AML-193 (cell line): ENCODE measurements around the gene PHLDB2.

ENCODE experiments used
- DNase-seq, 2 experiments: peaks; one replicate each; lab custom pipeline; 2025; lab: John Stamatoyannopoulos, UW

Gene PHLDB2

DNA sequence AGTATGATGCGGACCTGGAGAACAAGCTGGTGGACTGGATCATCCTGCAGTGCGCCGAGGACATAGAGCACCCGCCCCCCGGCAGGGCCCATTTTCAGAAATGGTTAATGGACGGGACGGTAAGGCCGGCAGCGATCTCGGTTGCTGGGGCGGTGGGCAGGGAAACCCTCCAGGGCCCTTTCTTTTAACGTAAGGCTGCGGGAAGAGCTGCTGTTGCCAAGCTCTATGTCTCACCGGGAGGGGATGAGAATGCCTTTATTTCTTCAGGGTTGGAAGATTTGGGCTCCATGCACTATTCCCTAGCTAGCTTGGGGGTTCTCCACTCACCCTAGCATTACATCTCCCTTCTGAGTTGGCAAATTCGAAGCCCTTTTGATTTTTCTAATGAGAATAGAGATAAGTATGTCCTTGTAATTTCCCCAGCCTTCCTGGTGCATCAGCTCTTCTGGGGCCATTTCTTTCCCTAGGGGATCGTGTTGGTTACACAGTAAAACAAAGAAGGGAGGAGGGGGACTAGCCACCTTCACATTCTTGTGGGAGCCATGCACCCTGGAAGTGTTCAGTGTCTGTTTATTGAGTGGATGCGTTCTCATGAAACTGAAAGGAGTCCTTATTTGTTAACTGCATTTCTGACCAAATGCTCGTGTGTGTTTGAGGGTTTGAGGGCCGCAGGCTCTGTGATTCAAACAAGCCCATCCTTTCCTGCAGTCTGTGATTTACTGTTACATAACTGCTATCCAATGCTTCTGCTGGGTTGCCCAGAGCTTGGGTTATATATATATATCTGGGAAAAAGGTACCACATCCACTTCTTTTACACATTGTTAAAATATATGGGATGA lies 140.6 kb downstream of the PHLDB2 start:
- no peak for DNase-seq

DNA sequence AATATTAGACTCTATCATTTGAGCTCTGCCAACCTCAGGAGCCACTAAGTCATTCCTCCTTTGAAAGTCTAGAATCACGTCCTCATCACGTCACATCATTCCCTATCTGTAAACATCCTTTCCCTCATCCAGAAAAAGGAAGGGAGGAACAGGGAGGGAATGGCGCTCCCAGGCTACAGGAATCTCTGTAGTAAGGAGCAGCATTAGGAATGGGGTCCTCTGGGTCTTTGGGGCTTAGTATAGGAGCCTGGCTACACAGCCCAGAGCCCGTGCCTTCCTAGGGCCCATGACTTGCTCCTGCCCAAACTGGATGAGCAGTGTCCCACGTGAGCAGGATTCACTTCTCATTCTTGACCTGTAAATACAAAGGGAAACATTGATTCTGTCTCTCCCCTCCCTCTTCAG lies 141.3 kb downstream of the PHLDB2 start:
- no peak for DNase-seq

DNA sequence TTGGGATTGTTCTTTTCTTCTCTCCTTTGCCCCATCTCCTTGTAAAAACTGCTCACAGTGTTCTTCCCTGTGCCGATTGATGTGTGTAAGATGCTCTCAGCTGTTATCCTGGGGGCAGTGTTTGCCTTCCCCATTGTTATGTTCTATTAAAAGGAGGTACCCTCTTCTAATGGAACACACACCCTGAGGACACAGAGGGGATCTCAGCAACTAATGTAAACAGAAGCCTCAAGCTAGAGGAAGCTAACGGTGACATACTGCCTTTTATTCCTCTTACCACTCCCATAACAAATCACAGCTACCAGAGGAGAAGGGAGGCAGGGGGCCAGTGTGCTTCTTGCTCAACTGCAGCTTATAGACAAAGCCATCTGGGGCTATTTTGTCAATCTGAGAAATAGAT lies 141.9 kb downstream of the PHLDB2 start:
- DNase-seq: no peak

DNA sequence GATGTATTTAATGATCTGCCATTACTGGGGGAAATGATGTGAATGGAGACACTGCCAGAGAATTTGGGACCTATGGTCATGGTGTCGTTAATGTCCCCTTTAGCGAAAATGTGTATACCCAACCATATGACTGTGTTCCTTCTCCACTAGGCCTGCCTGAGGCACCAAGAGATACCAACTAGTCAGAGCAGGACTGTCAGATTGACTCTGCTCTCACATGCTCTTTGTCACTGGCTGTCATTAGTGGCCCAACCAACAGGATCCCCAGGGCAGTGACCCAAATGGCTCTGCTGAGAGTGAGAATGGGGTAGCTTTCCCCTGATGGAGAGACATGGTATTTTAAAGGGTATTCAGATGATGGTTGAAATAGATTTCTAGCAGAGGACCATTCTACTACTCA lies 142.5 kb downstream of the PHLDB2 start:
- no peak for DNase-seq

DNA sequence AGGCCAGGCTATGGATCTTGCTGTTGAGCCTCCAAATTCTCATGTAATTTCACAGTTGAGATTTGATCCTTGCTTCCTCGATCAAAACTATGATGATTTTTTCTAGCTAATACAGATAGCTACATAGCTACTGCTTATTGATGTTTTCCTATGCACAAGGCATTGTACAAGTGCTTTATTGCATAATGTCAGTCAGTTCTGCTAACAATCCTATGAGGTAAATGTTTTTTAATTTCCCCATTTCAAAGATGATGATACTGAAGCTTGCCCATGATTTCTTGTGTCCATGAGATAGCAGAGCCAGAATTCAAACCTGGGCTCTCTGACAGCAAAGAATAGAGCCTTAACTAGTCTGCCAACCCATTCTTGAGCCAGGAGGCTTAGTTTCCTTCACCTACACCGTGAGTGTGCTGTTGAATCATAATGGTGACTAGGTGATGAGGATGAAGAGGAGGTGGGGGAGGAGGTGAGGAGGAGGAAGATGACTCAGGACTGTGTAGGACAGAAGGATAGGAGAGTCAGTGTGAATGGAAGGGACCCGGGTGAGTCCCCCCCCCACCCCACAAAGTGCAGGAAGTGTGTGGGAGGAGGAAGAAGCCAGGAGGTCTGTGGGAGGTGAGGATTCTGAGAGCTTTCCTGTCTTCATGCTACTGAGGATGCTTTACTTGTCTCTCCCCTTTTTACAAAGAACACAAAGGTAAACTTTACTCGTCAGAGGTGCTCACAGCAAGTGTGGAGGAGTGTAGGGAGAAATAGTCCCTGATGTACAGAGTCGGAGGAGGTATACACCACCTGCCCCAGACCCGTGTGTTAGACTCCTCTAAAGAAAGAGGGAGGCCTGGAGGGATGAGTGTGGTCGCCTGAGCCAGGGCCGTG lies 143.3 kb downstream of the PHLDB2 start:
- DNase-seq: peak in 1 of 2 experiments; percentile 44

DNA sequence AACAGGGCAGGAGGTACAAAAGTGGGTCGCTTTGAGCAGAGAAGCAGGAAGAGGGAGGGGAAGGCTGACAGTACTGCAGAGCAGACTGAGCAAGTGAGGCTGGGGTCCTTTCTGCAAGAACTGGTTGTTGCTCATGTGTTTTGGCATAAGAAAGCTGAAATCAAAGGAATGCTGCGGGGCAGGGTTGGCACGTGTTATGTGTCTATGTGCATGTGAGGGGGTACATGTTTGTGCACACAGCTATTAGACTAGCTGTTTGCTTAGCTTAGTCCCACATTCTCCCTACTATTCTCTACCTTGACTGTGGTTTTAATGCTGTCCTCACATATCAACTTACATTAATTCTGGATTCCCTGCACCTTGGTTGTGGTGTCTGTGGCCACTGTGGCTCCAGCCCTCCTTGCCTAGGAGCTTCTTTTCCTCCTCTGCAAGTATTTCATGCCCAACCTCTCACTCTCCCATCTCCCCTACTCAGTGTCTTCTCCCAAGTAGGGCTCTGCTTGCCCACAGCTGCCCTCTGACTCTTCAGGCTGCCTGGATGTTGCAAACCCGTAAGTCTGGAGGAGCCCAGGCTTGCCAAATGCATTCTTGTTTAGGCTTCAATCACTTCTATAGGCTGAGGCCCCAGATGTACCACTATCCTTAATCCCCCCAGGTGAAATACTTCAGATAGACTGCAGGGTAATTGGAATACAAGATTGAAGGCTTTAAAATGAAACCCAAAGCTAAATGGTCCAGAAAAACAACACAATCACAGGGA lies 144.4 kb downstream of the PHLDB2 start:
- DNase-seq: no peak

DNA sequence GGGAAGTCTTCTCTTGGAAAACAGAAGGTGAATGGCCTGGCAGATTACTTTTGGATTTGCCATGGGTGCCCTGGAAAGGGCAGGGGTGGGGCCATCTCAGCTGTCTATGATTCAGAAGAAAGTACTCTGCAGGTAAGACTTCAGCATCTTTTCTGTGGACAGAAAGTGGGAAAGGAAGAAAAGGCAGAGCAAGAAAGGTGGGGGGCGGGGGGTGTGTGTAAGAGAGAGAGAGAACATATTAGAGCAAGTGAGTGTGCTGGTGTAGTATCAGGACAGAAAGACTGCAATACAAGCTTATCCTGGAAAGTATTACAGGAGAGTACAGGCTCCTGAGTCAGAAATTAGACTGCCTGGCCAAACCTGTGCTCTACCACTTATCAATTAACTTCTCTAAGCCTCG lies 145.1 kb downstream of the PHLDB2 start:
- no peak for DNase-seq

DNA sequence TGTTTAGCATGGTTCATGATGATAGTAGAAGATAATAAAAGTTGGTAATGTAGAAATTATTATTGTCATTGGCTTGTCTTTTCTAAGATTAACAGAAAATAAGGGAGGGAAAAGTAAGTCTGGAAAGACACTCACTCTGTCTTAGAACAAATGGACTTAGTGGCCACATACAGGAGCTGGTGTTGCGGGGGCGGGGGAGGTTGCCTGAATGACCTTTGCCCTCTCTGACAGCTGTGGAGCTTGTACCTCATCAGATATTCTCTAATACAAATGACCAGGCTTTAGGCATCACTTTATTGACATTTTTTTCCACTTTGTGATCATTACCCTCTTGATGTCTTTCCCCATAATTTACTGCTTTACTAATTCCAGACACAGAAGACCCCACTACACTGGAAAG lies 145.6 kb downstream of the PHLDB2 start:
- DNase-seq: no peak

DNA sequence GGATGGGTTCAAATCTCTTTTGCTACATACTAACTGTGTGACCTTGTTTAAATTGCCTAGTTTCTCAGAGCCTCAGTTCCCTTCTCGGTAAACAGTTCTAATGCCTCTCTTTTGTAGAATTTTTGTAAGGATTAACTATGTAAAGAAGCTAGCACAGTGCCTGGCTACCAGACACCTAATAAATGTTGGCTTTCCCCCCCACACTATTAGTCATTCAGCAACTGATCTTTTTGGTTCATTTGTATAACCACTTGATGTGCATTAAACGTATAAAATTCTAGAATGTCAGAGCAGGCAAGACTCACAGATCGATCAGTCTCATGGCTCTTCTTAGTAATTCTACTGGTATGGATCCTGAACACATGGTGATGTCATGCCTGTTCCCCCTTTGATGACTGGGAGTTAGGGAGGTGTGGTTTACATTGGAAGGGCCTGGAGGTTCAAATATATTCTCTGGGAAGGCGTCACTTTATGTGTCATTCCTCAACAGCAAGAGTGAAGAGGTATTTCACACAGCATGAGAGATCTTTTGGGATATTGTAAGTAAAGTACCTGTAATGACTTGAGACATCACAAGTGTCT lies 146.1 kb downstream of the PHLDB2 start:
- no peak for DNase-seq

DNA sequence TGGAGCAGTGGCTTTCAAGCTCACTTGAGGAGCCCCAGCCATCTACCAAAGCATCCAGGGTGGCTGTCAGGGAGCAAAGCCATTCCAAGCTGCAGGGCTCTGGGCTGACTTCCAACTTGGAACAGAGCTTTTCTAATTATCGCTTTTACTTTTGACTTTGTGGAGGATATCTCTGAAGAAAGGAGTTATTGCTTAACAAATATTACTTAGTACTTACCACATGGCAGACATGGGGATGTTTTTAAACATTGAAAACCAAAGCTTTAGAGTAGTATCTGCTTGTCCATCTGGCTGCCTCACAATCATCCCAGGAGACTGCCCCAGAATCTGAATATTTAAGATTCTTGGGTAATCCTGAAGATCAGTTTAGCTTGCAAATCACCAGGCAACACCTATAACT lies 148.6 kb downstream of the PHLDB2 start:
- DNase-seq: no peak

DNA sequence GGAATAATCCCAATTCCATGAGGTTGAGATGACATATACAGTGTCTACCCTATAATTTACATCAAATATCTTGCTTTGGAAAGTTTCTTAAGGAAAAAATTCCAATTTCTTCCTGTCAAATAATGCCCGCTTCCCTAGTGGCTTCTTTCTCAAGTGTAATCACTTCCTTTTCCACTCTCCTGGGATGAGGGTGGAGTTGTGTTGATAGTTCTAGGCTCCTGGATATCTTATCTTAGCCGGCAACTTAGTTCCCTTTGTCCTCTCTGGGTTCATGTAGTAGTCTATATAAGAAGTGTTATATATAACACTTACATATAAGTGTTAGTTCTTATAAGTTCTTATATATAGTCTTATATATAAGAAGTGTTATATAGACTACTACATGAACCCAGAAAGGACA lies 150.6 kb downstream of the PHLDB2 start:
- no peak for DNase-seq

DNA sequence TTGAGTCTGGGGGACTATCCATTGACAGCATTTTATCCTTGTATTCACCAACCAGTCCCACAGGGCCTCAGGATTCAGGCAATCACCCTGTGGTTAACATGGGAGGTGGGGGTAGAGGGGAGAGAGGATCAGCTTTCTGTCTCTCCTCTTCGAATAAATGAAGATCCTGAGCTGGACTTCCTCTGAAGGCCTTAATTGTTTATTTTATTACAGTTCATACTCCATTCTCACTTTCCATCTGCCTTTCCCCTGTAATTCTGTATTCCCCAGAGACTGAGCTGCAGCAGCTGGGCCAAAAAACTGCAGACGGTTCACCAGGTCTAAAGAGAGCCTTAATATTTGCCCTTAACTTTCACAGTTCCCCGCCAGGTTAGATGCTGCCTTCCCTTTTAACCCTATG lies 151.6 kb downstream of the PHLDB2 start:
- DNase-seq: no peak

DNA sequence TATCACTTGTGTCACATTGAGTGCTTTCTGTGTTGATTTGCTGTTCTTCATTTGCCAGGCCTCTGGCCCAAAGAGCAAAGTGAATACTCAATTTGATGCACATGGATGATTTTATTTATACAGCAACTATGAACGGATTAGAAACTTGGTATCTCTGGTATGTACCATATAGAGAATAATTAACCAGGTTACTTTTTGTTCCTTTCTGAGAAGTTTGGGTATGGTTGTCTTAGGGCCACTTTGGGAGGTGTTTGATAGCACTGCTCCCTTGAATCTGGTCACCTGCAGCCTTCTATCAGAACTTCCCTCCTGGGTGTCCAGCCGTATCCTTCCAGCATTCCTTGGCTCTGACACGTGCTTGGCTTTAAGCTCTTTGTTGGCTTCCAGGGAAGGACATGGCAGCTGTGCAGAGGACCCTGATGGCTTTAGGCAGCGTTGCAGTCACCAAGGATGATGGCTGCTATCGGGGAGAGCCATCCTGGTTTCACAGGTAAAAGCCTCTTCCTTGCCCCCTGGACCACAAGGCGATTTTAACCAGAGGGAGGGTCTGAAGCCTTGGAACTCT lies 152.4 kb downstream of the PHLDB2 start:
- DNase-seq: no peak

DNA sequence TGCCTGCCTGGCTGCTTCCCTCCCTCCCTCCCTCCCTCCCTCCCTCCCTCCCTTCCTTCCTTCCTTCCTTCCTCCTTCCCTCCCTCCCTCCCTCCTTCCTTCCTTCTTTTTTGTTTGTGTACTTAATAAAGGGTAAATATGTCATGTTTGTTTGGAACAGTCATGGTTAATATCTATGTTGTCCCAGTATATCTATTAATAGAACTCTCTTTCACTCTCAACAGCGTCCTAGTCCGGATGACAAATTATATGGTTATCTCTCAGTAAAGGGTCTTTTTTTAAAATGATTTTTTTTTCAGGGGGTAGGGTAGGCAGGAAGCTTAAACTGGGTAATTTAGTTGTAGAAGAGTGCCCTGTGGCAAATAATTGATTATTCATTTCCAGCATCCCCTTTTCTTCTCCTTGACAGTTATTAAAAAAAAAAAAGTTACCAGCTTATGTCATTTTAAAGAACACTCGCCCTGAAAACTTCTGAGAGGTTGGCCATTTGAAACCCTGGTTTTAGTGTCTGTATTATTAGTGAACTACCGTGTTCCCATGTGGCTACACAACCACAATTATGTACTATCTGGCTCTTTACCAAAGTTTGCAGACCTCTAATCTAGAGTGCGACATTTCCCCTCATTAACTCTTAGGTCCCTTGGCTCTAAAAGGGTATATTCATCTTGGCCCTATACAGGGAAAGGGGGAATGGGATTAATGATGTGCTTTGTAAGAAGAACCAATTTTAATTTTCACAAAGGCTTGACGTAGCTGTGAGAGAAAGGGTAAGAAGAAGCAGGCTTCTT lies 153.3 kb downstream of the PHLDB2 start:
- DNase-seq: no peak

DNA sequence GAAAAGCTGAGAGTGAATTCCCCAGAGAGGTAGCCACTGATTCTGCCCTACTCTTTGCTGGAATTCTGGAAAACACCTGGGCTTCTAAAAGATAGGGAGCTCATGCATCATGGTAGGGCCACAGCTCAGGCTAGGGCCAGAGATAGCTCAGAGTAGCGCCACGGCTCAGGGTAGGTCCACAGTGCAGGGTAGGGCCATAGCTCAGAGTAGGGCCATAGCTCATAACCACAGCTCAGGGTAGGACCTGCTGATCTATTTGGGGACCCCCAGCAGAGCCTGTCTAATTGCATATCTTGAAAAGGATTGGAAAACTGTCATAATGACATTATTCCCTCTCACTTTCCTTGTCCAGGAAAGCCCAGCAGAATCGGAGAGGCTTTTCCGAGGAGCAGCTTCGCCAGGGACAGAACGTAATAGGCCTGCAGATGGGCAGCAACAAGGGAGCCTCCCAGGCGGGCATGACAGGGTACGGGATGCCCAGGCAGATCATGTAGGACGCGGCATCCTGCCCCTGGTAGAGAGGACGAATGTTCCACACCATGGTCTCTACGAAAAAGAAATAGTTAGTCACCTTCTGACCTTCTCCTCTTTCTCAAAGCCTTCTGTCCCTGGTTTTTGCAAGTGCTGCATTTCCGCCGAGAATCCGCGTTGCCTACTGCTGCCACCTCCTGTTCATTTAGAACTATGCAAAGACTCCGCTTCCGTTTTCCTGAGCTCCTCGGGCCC lies 154.2 kb downstream of the PHLDB2 start:
- peak; percentile 60 to 70 for DNase-seq

DNA sequence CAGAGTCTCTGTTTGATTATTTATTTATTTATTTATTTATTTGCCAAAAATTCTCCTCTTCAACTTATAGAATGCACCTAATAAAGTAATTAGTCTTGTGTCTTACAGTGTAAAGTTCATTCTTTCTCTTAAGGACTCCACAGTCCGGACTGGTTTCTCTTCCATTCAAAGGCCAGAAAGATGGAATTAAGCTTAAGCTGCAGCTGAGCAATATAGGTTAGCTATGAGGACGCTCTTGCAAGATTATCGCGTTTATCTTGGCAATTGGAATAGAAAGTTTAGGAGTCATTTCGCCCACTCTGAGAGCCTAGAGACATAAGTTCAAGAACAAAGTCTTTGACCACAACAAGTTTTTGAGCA lies 154.7 kb downstream of the PHLDB2 start:
- DNase-seq: no peak

DNA sequence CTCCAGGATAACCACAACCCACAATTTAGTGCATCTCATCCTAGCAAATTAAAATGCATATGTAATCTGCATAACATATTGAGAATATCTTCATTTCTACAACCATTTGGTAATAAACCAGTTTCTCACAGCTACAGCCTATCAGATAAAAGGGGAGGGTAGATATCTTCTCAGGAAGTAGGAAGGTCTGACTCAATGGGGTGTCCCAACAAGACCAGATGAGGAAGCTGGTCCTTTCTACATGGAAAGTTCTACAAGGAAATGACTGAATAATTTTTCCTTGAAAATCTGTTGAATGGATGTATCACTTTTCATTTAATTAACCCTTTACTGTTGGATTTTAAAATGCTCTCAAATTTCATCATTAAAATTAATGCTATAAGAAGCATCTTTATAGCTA lies 158.0 kb downstream of the PHLDB2 start:
- peak; percentile 36 to 53 for DNase-seq

DNA sequence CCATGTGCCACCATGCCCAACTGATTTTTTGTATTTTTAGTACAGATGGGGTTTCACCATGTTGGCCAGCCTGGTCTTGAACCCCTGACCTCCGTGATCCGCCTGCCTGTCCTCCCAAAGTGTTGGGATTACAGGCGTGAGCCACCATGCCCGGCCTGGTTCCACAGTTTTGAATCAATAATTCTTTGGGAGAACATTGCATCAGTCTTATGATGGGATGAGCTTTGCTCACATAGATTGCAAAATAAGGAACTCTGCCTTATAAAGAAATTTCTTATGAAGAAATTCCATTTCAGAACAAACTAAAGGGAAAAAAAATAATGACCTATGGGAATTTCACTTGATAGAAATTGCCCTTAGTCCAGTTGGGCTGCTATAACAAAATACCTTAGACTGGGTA lies 159.6 kb downstream of the PHLDB2 start:
- DNase-seq: no peak

DNA sequence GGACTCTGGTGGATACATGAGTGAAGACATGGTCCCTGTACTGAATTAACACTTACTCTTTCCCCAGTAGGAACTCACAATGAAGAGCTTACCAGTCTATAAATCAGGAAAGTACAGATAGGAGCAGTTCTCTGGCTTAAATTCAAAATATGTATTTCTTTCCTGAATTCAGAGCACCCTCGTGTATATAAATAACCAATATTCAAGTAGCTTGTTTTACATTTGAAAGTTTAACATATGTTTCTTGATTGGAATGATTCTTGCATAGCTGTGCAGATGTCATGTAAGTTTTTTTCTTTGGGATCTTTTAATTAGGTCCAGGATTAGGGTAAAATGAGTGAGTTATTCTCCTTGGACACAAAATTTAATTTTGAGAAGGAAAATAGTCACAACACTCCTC lies 160.7 kb downstream of the PHLDB2 start:
- no peak for DNase-seq

DNA sequence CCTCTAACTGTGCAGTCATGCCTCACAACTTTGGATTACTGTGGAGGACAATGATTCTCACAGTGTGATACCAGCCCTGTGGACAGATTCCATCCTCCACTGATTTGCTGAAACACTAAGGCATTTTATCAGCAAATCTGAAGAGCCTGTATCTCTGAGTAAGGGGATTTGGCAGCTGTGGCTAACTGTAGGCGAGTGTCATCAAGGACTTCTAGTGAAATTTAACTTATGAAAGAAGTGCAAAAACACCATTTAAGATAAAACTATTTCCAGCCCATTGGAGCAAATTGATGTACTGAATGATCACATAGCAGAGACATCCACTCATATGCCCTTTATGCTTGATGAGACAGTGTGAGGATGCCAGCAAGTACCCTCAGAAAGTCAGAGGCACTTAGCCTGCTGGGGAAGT lies 161.6 kb downstream of the PHLDB2 start:
- no peak for DNase-seq
